DMS 273 treated with DMSO at 0.1 percent for 48 hours (cell line): ENCODE data around the gene FSTL5.

ENCODE experiments used
- DNase-seq: peaks from one replicate; lab custom pipeline; 2025; lab: John Stamatoyannopoulos, UW

Gene FSTL5

DNA sequence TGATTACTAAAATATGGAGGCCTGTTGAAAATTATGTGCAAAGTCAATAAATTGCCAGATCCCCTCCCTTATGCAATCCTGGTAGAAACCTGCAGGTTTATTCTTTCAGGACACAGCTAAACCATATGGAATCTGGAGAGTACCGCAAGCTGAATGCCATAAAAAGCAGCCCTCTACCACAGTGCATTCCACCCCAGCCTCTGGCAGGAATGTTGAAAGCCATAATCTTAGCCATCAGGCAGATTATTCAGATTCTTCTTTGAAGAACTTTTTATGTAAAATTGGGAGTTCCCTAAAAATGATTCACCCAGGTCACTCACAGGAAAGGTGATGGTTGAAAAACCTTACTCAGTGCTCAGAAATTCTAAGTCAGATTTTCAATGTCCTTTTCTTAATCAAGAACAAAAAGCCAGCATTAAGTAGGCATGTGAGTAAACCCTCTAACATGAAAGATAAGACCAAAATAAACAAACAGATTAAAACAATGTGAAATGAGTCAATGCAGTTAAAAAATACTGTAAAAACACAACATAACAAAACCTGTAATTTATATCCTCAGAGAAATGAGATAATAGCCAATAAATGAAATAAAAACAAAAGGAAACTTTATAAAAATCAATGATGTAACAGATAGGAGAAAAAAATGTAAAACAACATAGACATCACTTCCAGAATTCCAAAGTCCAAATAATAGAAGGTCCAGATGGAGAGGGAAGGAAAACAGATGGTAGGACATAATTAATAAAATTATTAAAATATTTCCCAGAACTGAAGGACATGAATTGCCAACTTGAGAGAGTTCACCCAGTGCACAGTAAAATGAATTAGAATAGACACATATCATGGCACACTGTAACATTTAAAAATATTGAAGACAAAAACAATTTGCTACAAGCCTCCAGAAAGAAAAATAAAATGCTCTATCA, 226.9 kb downstream of the FSTL5 start:
- DNase-seq, result no peak

GRCh38 chr4:161931089-161931488, 232.7 kb downstream of the FSTL5 start:
- no peak for DNase-seq

- no peak for DNase-seq
Measured at GRCh38 chr4:161929956-161930355, 233.8 kb downstream of the FSTL5 start.

- peak; percentile 64 for DNase-seq
Measured at GRCh38 chr4:161926033-161926828, 237.6 kb downstream of the FSTL5 start.

DNA sequence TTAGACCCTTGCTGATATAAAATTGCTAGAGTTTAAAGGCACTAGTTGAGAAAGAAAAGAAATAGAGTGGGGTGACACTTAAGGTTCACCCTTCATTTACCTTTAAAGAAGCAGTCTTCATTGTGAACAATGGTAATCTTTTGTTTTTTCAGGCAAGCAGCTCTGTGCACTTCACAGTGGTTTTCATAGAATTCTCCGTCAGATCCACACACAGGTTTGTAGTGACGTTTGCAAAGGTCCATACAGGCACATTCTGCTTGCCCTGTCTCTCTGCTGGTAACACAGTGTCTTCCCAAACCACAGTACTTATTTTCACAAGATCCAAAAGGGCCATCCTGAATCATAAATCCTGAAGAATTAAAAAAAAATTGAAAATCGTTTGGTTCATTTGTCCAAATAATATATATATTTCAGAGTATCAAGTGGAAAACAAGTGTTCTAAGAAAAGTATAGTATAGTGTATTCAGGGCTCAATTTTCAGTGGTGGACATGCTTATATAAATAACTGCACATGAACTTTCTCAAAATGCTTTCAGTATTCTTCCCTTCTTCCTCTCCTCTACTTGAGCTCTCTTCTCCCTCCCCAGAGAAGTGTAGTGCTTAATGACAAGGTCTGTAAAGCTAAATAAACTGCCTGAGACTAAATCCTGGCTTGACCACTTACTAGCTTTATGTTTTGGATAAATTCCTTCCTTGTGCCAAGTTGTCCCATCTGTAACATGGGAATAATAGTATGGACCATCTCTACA, 243.3 kb downstream of the FSTL5 start:
- no peak for DNase-seq

- DNase-seq, result no peak
Measured at GRCh38 chr4:161919442-161920220, 244.2 kb downstream of the FSTL5 start.

- no peak for DNase-seq
Measured at GRCh38 chr4:161916035-161916434, 247.8 kb downstream of the FSTL5 start.

DNA sequence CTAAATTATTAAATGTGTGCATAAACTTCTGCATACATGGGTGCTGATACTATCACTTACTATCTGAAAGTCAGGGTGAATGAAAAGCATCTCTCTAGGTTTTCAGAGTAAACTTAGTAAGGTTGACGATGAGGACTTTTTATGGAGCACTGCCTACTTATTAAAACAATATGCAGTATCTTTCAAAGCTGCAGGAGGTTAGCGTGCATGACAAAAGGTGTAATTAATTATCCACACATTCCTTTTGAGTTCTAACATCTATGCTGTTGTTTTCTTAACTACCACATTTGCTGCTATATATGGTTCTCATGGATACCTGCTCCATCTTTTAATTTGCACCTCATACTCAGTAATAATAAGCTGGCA, 256.2 kb downstream of the FSTL5 start:
- DNase-seq, result no peak

- no peak for DNase-seq
Measured at GRCh38 chr4:161906836-161907589, 256.8 kb downstream of the FSTL5 start.

DNA sequence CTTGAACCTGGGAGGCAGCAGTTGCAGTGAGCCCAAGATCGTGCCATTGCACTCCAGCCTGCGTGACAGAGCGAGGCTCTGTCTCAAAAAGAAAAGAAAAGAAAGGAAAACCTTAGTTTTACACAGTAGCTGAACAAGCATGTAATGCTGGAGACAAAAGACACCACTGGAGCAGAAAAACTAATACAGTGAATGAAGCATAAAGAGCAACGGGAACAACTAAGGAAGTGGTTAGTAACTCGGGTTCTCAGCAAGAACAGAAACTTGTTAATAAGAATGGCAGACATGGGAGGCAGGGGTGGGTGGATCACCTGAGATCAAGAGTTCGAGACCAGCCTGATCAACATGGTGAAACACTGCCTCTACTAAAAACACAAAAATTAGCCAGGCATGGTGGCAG, 263.7 kb downstream of the FSTL5 start:
- no peak for DNase-seq

GRCh38 chr4:161894493-161895167, 269.2 kb downstream of the FSTL5 start:
- no peak for DNase-seq

DNA sequence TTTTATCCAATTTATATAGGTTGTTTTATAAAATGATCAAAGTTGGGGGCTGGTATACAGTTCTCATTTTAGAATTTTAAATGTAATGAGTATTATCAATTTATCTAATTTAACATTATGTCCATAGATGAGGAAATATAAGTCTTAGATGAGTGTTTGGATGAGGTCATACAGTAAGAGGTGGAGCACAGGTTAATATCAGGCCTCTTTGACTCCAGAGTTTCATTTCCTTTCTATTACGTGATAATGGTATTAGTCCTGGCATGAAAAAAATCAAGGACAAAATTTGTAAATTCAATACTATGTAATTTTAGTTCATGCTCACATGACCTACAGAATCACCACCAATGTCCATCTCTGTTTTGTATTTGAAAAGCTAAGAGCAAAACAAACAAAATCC, 269.8 kb downstream of the FSTL5 start:
- DNase-seq, result no peak

GRCh38 chr4:161893566-161893965, 270.2 kb downstream of the FSTL5 start:
- no peak for DNase-seq

DNA sequence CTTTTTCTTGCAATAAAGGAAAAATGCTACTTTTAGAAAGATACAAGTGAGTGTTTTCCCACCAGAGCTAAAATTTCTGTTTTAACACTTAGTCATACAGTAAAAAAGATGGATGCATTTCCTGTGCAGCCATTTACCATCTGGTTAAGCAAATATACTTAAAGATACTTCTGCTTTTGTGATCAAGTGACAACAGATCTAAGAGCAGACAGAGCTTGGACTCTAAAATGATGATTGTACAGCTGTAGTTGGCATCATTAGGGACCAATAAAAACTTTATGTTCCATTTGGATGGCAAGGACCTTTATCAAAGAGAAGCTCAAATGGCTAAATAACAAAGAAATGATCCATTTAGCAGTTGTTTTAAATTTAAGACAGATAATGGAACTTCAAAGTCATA, 270.8 kb downstream of the FSTL5 start:
- no peak for DNase-seq

DNA sequence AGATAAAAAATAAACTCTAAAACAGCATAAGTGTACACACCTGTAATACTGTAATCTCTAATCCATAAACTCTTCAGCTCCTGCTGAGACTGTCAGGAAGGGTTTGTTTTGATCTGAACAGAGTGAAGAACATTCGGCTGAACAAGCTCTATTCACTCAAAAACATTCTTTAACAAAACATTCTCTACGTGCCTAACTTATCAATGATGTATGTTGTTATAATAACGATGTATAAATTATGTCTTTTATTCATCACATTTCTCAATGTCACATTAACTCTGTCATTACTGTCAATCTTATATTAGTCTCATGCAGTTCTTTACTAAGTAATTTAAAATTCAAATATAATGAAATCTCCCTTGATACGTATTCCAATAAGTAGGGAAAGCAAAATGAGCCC, 280.6 kb downstream of the FSTL5 start:
- DNase-seq, result no peak

DNA sequence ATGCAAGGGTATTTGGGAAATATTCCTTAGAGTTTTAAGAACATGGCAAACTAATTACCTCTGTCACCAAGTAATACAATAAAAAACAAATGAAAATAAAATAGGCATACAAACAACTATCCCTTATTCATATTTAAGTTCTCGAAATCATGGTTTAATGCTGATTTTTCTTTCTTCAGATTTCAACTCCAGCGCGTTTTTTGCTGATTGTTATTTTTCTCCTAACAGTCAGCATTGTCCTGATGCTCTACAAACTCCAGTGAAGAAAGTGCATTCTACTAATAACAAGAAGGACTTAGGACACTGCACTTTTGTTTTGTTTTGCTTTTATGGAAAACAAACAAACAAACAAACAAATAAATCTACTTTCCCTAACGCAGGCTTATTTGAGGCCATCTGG, 282.4 kb downstream of the FSTL5 start:
- DNase-seq, result no peak

DNA sequence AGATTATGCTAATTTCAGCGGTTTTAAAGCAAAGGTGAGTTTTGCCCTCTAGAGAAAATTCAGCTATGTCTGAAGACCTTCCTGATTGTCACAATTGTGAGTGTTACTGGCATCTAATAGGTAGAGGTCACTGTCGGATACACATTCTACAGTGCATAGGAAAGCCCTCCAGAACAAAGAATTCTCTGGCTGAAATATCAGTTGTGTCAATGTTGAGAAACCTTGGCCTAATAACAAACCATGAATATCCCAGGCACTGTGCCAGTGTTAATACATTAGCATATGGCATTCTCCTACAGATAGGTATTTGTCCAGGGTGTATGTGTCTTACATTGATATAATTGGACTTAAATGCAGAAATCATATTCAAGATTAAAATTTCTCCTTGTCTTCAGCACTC, 294.3 kb downstream of the FSTL5 start:
- DNase-seq, result peak; percentile 2

DNA sequence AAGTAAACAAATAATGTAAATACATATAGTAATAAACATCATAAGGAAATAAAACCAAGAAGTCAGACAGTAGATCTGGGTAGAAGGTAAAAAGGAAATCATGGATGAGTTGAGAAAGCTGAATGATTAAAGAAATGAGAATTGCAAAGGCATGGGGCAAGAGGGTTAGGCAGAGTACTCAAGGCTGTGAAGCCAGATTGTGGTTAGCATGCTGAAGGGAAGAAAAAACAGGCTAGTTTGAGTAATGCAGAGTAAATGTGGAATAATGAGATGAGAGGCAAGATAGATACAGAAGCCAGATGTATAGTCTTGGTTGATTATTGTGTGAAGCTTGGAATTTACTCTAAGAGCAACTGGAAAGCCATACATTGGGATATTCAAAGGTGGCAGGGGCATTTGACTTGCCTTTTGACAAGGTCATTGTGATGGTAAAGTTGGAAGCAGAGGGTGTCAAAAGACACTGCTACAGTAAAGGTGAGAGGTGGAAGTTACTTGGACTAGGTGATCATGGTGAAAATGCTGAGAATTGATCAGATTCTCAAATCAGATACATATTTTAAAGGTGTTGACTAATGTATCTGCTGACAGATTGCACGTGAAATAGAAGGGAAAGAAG, 307.0 kb downstream of the FSTL5 start:
- DNase-seq, result no peak

DNA sequence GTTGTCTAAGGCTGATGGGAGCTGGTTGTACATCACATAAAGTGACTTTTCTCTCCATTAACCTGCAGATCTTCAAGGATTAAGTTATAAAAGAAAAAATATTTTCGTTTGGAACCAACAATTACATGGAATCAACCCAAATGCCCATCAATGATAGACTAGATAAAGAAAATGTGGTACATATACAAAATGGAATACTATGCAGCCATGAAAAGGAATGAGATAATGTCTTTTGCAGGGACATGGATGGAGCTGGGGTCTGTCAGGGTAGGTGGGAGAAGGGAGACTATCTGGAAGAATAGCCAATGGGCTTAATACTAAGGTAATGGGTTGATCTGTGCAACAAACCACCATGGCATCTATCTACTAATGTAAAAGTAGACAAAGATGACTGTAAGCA, 313.2 kb downstream of the FSTL5 start:
- DNase-seq, result no peak

DNA sequence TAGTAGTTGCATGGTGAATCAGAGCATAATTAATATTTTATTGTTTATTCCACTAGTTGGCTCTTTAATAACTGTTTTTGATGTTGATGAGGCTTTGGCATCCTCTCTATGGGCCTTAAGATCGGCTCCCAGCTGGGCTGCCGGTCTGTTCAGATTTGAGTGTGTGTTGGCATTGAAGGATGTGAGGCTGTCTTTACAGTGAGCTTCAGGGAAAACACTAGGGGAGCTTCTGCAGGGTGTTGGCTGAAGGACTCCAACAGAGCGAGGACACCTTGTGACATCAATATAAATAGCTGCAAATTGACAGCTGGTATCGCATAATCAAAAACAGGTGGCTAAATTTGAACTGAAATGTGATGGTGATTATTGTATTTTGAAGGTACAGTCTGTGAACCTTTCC, 322.0 kb downstream of the FSTL5 start:
- peak; percentile 5 for DNase-seq
